CD14-positive monocyte (primary cell): ENCODE results near the gene PRM1. TPM values are rescaled to one million over a fixed set of nuclear protein-coding genes. Genes with fewer than 3 reads are reported as not detected.

ENCODE experiments used
- DNase-seq, 3 donors: peaks; one replicate each; pipeline ENCODE4 v3.0.0-alpha.2; 2011 to 2022
- H2AFZ ChIP-seq: 2 replicates; pipeline ENCODE4 v1.6.0; 2012; ENCODE audit warnings: mild to moderate bottlenecking, low read depth, low read length, inconsistent platforms; ENCODE audit not compliant: insufficient read depth, poor library complexity, severe bottlenecking
- H3K27ac ChIP-seq, 2 donors: 1 replicate in 1 of 2; 2 replicates in 1 of 2; pipeline ENCODE4 v1.5.1; 2012 to 2013; ENCODE audit warnings: low read length in 2 of 2, control low read depth in 1 of 2, inconsistent platforms in 1 of 2, low read depth in 1 of 2, mild to moderate bottlenecking in 1 of 2
- H3K27me3 ChIP-seq, 2 donors: one replicate each; pipeline versions ENCODE4 v1.6.0 to v1.6.1; 2011 to 2013; ENCODE audit warnings: low read length in 2 of 2; ENCODE audit not compliant: control insufficient read depth in 2 of 2, insufficient read depth in 2 of 2
- H3K36me3 ChIP-seq, 2 donors: replicated peaks in 1 of 2; 1 replicate in 1 of 2; 2 replicates in 1 of 2; pipeline versions ENCODE4 v1.5.1 to v1.6.1; 2012 to 2013; ENCODE audit warnings: low read length in 2 of 2, control low read depth in 1 of 2, inconsistent platforms in 1 of 2, mild to moderate bottlenecking in 1 of 2; ENCODE audit not compliant: insufficient read depth in 2 of 2, control insufficient read depth in 1 of 2
- H3K4me1 ChIP-seq, 2 donors: 1 replicate in 1 of 2; 2 replicates in 1 of 2; pipeline versions ENCODE4 v1.5.1 to v1.6.1; 2012 to 2013; ENCODE audit warnings: low read length in 2 of 2, control low read depth in 1 of 2, inconsistent platforms in 1 of 2, mild to moderate bottlenecking in 1 of 2, moderate library complexity in 1 of 2; ENCODE audit not compliant: insufficient read depth in 2 of 2, control insufficient read depth in 1 of 2
- H3K4me2 ChIP-seq: replicated peaks from 2 replicates; pipeline ENCODE3; 2012; ENCODE audit warnings: low read length, moderate library complexity, mild to moderate bottlenecking; ENCODE audit not compliant: poor library complexity, severe bottlenecking; ENCODE audit errors: extremely low read depth
- H3K4me3 ChIP-seq, 3 experiments: fragments of 200-600 bp in 1 of 3; sonication (generic) in 1 of 3; replicated peaks in 1 of 3; 1 replicate in 2 of 3; 2 replicates in 1 of 3; pipeline ENCODE4 v1.5.1; 2011 to 2013; ENCODE audit warnings: low read length in 3 of 3, mild to moderate bottlenecking in 3 of 3, control low read depth in 2 of 3, low read depth in 2 of 3, inconsistent platforms in 1 of 3, moderate library complexity in 1 of 3
- H3K79me2 ChIP-seq: 2 replicates; pipeline ENCODE4 v1.6.0; 2012; ENCODE audit warnings: mild to moderate bottlenecking, control low read depth, inconsistent platforms, low read length, moderate library complexity; ENCODE audit not compliant: insufficient read depth
- H3K9ac ChIP-seq: 2 replicates; pipeline ENCODE4 v1.6.0; 2017; ENCODE audit warnings: low read length, mild to moderate bottlenecking; ENCODE audit not compliant: insufficient read depth, poor library complexity, severe bottlenecking
- H3K9me3 ChIP-seq, 2 donors: replicated peaks in 1 of 2; 1 replicate in 1 of 2; 2 replicates in 1 of 2; pipeline versions ENCODE4 v1.5.1 to v1.6.1; 2012 to 2013; ENCODE audit warnings: low read length in 2 of 2, control low read depth in 1 of 2; ENCODE audit not compliant: control insufficient read depth in 1 of 2, insufficient read depth in 1 of 2
- H4K20me1 ChIP-seq: 2 replicates; pipeline ENCODE4 v1.6.0; 2012; ENCODE audit warnings: mild to moderate bottlenecking, low read length, control low read depth, moderate library complexity; ENCODE audit not compliant: insufficient read depth
- H3K27ac Mint-ChIP-seq, 7 donors: one replicate each; pipeline ENCODE4 v1.8.0; 2020; ENCODE audit warnings: mild to moderate bottlenecking in 7 of 7, mixed read lengths in 7 of 7, moderate library complexity in 6 of 7, inconsistent platforms in 2 of 7
- H3K27me3 Mint-ChIP-seq, 3 donors: one replicate each; pipeline ENCODE4 v1.8.0; 2021 to 2022; ENCODE audit warnings: low read depth in 3 of 3, mild to moderate bottlenecking in 3 of 3, mixed read lengths in 3 of 3, moderate library complexity in 3 of 3, inconsistent platforms in 1 of 3
- H3K36me3 Mint-ChIP-seq, 2 donors: one replicate each; pipeline ENCODE4 v1.8.0; 2020; ENCODE audit warnings: mixed read lengths in 2 of 2, inconsistent platforms in 1 of 2, mild to moderate bottlenecking in 1 of 2
- H3K4me1 Mint-ChIP-seq: one replicate; pipeline ENCODE4 v1.8.0; 2020; ENCODE audit warnings: mild to moderate bottlenecking, mixed read lengths
- H3K4me3 Mint-ChIP-seq, 2 donors: one replicate each; pipeline ENCODE4 v1.8.0; 2020; ENCODE audit warnings: mild to moderate bottlenecking in 2 of 2, mixed read lengths in 2 of 2, moderate library complexity in 1 of 2
- H3K9me3 Mint-ChIP-seq, 7 donors: one replicate each; pipeline ENCODE4 v1.8.0; 2020 to 2022; ENCODE audit warnings: mixed read lengths in 7 of 7, mild to moderate bottlenecking in 6 of 7, moderate library complexity in 6 of 7, inconsistent platforms in 2 of 7
- WGBS: methylation state at CpG from one replicate; pipeline ENCODE4 v1.1.5; 2013; ENCODE audit warnings: missing lambda C conversion rate; ENCODE audit not compliant: insufficient coverage; 5-methylcytosine and 5-hydroxymethylcytosine counted together
- intact Hi-C, 2 donors: fragments of 100-400 bp; cut with micrococcal nuclease; formaldehyde crosslinking; loops; one replicate each; pipeline versions ENCODE4 v1.15.0 to v1.15.1; 2023
- polyA minus RNA-seq: library from RNA; depleted of rRNA, polyadenylated mRNA; stranded (reverse); fragments of >200 nt; gene quantifications from 2 replicates; pipeline ENCODE4 v1.2.3, GENCODE V29; 2012
- polyA plus RNA-seq, 3 donors: library from polyadenylated mRNA; depleted of rRNA in 1 of 3; unstranded in 2 of 3; stranded (reverse) in 1 of 3; fragments of 300-500 nt in 2 of 3; fragments of >200 nt in 1 of 3; fragmentation: Illumina TruSeq in 2 of 3; gene quantifications; 1 replicate in 2 of 3; 2 replicates in 1 of 3; pipeline ENCODE4 v1.2.3, GENCODE V29; 2012 to 2021
- total RNA-seq, 12 experiments: library from RNA in 1 of 12; stranded (reverse) in 1 of 12; fragments of 120-200 nt in 1 of 12; gene quantifications; one replicate each; pipeline ENCODE4 v1.2.4 and lab custom pipeline; 2013 to 2026; ENCODE audit warnings: mixed read lengths in 6 of 12, inconsistent platforms in 1 of 12
- TF ChIP-seq, protein P1 (sequence below): fragments of 200-600 bp; IDR thresholded peaks from one replicate; pipeline ENCODE4 v1.8.0; 2022; ENCODE audit warnings: antibody characterized with exemption, mild to moderate bottlenecking

PRM1 gene, protein sequence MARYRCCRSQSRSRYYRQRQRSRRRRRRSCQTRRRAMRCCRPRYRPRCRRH
- total RNA-seq (2013) = not detected
- polyA plus RNA-seq (not detected), polyA minus RNA-seq (not detected in 2 replicates), total RNA-seq (lab: John Stamatoyannopoulos, UW) (0 to 0.12 (median 0) reads per million in 11 experiments)

DNA sequence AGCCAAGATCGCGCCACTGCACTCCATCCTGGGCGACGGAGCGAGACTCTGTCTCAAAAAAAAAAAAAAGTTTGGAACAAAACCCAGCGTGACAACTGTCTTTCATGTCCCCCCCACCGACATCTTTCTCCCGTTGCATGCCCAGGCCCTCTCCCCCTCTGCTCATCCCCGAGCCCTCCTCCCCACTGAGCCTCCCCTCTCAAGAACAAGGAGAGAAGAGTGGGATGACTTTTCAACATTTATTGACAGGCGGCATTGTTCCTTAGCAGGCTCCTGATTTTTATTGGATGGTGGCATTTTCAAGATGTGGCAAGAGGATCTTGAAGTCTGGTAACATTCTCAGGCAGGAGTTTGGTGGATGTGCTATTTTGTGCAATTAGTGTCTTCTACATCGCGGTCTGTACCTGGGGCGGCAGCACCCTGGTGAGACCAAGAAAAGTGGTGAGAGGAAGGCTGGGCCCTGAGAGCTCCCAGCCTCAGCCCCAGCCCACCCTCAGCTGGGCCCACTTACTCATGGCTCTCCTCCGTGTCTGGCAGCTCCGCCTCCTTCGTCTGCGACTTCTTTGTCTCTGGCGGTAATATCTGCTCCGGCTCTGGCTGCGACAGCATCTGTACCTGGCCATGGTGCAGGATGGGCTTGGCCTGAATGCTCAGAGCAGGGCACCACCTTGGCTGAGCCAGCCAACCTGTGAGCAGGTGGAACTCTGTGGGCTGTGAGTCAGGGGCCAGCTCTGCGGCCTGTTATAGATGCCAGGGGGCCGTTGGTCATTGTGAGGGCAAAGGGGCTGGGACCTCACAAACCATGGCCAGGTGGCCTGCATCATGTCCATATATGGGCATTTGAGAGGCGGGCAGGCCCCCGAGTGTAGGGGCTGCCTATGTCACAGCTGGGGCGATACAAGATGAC lies at the start of gene PRM1:
PRM1 (minus strand) TSS at position 715 of the 907 bp plus-strand sequence; CDS start at position 623, 92 bp downstream.
- H3K27ac ChIP-seq = no peak within 1 kb of the TSS
- no peak within 1 kb of the TSS for H3K9ac ChIP-seq
- H3K27ac Mint-ChIP-seq = peak within 1 kb of the TSS in 1 of 7 donors; percentile 5
- no peaks in the 10 kb centered on the region for H3K27me3 ChIP-seq
- H4K20me1 ChIP-seq = no peaks in the 10 kb centered on the region
- H3K4me1 ChIP-seq = no peaks in the 10 kb centered on the region
- peaks cover 15 to 22% (median 17%) of the 10 kb centered on the region in 3 donors for H3K27me3 Mint-ChIP-seq
- H3K79me2 ChIP-seq = no peaks in the 10 kb centered on the region
- H3K4me3 ChIP-seq = no peak within 1 kb of the TSS
- peaks cover 15% of the 10 kb centered on the region for H3K4me1 Mint-ChIP-seq
- H3K4me2 ChIP-seq = no peak within 1 kb of the TSS
- H3K9me3 Mint-ChIP-seq = peaks cover 0 to 2% (median 0%) of the 10 kb centered on the region in 7 donors
- H2AFZ ChIP-seq = no peak within 1 kb of the TSS
- H3K9me3 ChIP-seq = no peaks in the 10 kb centered on the region
- no peaks in the 10 kb centered on the region for H3K36me3 ChIP-seq
- H3K36me3 Mint-ChIP-seq = no peaks in the 10 kb centered on the region
- WGBS = over 99% methylated on average over 11 of the region's 25 CpGs
- DNase-seq = no peak
- intact Hi-C loops = no loop called here
- peak within 1 kb of the TSS; percentile 37 to 68 for H3K4me3 Mint-ChIP-seq
- TF ChIP-seq, protein P1, sequence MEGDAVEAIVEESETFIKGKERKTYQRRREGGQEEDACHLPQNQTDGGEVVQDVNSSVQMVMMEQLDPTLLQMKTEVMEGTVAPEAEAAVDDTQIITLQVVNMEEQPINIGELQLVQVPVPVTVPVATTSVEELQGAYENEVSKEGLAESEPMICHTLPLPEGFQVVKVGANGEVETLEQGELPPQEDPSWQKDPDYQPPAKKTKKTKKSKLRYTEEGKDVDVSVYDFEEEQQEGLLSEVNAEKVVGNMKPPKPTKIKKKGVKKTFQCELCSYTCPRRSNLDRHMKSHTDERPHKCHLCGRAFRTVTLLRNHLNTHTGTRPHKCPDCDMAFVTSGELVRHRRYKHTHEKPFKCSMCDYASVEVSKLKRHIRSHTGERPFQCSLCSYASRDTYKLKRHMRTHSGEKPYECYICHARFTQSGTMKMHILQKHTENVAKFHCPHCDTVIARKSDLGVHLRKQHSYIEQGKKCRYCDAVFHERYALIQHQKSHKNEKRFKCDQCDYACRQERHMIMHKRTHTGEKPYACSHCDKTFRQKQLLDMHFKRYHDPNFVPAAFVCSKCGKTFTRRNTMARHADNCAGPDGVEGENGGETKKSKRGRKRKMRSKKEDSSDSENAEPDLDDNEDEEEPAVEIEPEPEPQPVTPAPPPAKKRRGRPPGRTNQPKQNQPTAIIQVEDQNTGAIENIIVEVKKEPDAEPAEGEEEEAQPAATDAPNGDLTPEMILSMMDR = no peak

DNA sequence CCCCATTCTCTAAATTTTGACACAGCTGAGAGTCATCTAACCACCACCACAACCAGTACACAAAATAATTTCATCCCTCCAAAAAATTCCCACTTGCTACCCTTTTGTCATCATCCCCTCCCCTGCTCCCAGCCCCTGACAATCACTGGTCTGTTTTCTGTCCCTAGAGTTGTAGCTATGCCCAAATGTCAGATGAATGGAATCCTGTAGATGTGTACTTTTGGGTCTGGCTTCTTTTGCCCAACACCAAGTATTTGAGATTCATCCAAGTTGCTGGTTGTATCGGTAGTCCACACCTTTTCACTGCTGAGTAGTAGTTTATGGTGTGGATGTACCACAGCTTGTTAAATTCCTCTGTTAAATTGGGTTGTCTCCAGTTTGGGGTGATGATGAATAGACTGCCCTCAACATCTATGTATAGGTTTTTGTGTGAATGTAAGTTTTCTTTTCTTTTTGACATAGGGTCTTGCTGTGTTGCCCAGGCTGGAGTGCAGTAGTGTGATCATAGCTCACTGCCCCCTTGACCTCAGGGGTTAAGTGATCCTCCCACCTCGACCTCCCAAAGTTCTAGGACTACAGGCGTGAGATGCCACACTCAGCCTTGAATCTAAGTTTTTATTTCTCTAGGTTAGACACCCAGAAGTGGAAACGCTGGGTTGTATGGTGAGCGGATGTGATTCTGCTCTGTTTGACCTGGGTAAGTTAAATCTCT lies 49.6 kb upstream of the PRM1 start:
- Mint-ChIP-seq H3K4me3 (peak overlapping the region in 1 of 2 donors; percentile 30), H3K4me1 (peaks cover 43% of the 10 kb centered on the region), H3K27ac (no peak overlapping the region), H3K9me3 (peaks cover 0 to 15% (median 3%) of the 10 kb centered on the region in 7 donors), H3K27me3 (peaks cover 30 to 56% (median 30%) of the 10 kb centered on the region in 3 donors), H3K36me3 (peaks cover 5 to 7% of the 10 kb centered on the region in 2 donors)
- no peak for DNase-seq
- Histone ChIP-seq H3K27ac (no peak overlapping the region), H3K79me2 (no peaks in the 10 kb centered on the region), H3K4me3 (no peak overlapping the region), H3K4me2 (no peak overlapping the region), H3K27me3 (peaks cover 0 to 7% of the 10 kb centered on the region in 2 donors), H3K4me1 (peaks cover 35 to 43% of the 10 kb centered on the region in 2 donors), H3K9me3 (no peaks in the 10 kb centered on the region), H3K9ac (no peak overlapping the region), H3K36me3 (no peaks in the 10 kb centered on the region), H2AFZ (no peak overlapping the region), H4K20me1 (no peaks in the 10 kb centered on the region)
- intact Hi-C loops = loop anchor here in 1 of 2 donors (5.0 kb wide), 1 partner anchor 33 kb away; no protein-coding TSS in a partner anchor
- TF ChIP-seq, protein P1 = no peak
- 100% methylated on average over 1 of the region's 5 CpGs for WGBS
